Measurements from ENCODE around the gene BNIP3.

The BNIP3 gene, protein sequence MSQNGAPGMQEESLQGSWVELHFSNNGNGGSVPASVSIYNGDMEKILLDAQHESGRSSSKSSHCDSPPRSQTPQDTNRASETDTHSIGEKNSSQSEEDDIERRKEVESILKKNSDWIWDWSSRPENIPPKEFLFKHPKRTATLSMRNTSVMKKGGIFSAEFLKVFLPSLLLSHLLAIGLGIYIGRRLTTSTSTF

DNA sequence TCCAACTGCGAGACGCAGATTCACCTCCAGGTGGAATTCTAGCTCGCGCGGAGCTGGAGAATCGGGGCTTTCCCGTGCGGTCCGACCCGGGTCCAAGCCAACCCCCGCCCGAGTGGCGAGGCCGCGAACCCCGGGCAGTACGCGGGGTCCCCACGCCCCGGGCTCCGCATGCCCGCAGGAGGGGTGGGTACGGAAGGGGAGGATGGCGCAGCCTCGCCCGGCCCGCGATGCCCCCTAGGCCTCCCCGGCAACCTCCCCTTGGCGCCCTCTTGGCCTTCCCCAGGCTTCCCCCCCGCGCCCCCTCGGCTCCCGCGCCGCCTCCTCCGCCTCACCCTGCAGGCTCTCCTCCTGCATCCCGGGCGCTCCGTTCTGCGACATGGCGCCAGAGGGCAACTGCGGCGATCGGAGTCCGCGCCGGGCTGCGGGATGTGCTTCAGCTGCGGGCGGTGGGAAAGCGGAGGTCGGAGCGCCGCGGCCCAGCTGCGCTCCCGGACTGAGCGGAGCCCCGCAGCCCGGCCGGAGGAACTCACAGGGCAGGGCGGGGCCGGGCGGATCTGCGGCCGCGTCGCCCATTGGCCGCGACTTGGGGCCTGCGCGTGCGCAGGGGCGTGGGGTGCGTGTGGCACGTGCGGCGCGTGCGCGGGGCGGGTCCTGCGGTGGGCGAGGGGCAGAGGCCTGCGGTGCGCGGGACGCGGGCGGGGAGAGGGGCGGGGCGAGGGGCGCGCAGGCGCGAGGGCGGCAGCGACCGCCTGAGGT, at the start of gene BNIP3:
Gene BNIP3 (minus strand): TSS at position 495 of the 756 bp plus-strand sequence. CDS start 117 bp downstream, at position 378.
- peak; percentile 95 for DNase-seq

DNA sequence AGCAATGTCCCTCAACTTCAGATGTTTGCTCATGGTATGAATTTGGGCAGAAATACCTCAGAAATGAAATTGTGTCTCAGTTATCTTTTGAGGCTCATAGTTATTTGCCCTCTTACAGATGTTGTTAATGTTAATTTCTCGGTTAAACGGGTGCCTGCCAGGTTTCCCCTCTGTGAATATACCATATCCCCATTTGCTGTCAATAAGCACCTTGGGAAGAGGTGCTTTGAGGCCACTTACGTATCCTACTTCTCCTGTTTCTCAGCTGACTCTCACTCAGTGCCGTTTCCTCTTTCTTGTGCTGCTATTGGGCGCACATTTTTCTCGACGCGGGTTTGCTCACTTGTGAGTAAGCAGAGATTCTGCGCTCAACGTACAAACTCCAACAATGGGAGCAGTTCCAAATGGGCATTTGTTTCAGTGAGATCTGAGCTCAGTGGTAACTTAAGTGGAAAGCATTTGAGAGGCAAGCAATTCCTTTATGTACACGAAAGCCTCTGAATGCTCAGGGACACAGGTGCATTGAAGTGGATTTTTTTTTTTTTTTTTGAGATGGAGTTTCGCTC, 49.3 kb upstream of the BNIP3 start:
- DNase-seq: no peak

DNA sequence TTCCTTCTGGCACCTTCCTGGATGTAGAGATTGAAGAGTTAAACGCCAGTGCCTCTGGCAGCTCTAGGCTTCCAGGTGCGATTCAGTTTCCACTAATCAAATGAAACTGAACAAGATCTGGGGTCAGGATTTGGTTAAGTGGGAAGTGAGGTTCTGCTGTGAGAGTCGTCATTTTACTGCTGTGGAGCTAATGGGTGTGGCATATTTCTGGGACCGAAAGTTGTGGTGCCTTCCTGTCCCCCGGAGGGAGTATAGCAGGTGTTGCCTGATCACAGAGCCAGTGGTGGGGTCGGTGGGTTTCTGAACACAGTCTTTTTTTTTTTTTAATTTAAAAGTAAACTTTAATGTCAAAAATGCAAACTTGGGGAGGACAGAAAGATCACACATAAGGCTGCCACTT, 47.0 kb upstream of the BNIP3 start:
- DNase-seq: no peak

DNA sequence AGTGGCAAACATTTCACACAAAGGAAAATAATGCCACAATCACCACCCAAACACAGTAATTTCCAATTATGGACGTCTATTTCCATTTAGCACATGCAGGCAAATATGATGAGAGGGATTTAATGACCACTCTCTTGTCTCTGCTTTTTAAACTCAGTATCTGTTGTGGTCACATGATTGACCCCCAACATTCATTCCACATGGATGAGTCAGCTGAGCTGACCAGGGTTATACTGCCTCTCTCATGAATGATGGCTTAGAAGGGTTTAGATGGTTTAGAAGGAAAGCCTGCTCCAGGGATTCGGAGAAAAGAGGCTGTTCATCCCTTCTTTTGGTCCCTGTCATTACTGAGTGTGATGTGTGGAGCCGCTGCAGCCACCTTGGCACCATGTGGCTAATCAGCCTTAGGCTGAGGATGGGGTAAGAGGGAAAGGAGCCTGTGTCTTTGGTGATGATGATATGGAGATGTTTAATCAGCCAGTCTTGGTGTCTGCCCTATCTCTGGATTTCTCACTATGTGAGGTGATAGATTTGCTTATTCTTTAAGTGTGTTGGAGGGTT, 45.8 kb upstream of the BNIP3 start:
- DNase-seq: peak; percentile 30

DNA sequence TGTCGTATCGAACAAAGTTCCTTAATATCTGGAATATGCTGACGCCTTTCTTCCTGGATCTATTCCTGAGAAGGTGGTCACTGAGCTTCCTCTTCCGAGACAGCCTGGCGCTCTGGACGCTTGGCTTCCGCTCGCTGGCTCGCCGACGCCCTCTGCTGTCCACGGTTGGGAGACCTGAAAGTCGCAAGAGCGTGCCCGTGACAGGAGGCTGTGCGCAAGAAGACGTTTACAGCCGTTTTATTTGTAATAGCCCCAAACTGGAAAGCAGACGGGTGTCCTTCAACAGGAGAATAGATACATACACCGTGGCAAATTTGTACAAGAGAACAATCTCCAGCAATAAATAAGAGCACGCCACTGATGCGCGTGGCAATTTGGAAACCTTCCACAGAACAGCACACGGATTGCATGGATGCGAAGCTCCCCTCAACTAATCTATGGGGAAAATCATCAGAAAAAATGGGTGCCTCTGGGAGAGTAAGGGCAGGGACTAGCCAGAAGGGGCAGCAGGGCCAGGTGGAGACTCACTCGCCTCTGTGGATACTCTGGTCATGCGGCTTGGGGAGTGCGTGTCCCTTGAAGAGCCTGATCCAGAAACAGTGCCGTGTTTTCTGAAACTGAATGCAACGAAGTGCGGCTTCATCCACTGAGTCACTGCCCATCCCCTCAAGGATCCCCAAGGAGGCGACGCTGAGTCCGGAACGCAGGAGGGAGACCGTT, 41.5 kb upstream of the BNIP3 start:
- peak; percentile 56 for DNase-seq

DNA sequence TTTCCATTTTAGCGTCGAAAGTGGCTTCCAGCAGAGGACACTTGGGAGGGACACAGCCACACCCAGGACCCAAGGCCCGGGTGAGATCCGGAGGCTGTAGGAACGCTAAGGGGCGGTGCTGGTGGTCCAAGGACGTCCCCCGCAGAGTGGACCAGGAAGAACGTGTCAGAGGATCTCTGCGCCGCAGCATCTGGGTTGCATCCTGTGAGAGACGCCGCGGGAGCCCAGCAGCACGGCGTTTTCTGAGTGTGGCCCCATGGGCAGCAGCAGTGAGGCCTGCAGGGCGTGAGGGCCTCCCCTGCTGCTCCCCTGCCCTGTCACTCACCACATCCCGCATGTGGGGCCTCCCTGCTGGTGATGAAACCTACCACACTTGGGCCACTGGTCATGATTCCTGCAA, 40.5 kb upstream of the BNIP3 start:
- no peak for DNase-seq

DNA sequence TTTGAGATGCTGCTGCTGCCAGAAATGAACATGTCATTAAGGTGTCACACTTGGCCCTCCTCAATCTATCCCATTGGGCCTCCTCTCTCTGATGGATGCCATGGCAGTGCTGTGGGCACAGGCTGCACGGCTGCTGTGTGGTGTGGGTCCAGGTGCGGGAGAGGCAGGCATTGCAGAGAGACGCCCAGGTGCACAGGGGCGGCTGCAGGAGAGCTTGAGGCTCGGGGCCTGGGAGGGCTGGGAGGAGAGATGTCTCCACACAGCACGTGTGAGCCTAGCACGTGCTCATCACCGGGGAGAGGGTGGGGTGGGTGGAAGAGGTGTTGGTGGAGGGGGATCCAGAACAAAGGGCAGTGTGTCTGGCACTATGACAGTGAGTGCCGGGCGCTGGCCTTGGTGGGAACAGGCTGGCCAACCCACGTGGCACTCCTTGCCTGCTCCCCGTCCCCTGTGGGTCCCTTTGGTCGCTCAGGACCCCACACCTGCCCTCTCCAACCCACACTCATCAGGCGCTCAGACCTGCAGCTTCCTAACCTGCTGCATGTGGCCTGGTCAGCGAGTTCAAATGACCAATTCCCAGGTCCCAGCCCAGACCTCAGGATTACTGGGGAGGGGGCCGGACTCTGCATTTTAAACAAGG, 39.9 kb upstream of the BNIP3 start:
- no peak for DNase-seq

DNA sequence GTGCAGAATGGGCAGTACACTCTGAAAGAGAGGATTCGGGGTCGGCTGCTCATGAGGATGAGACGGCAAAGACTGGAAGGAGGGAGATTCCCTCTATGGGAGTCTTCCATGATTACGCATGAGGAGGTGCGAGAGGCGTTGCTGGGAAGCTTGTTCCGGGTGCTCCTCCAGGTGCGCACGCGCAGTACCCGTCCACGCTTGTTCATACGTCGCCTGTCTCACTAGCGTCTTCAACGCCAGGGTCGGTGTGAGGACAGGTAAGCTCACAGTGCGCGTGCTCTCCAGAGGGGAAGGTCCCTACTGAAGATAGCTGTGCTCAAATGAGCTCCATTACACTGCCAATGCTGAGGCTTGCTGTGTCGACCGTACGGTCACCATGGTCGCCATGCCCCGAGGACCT, 39.3 kb upstream of the BNIP3 start:
- no peak for DNase-seq

DNA sequence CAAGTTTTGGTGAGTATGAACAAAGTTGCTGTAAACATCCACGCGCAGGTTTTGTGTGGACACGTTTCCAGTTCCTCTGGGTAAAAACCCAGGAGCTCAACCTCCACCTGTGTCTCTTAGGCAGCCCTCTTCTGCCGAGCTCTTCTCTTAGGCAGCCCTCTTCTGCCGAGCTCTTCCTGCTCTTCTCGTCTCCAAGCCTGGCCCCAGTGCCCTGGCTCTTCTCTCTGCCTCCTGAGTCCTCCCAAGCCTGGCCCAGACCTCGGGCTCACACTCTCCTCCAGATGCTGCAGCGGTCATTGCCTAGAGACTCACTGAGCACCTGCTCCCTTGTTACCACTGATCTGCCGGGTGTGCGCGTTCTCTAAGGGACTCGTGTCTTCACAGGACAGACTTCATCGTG, 38.7 kb upstream of the BNIP3 start:
- no peak for DNase-seq

DNA sequence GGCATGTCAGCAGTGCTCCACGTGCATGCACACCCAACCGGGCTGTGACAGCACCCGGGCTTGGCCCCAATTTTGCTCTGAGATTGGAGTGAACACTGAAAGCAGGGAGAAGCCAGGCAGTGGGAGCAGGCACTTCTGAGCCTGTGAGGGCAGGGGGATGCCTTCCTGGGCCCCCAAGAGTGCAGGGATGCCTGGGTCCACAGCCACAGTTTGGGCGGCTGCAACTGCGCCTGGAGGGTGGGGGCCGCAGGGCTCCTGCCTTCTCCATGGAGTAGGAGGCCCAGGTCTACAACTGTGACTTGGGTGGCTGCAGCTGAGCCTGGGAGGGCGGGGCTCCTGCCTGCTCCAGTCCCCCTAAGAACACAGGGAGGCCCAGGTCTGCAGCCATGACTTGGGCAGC, 37.6 kb upstream of the BNIP3 start:
- DNase-seq: no peak

DNA sequence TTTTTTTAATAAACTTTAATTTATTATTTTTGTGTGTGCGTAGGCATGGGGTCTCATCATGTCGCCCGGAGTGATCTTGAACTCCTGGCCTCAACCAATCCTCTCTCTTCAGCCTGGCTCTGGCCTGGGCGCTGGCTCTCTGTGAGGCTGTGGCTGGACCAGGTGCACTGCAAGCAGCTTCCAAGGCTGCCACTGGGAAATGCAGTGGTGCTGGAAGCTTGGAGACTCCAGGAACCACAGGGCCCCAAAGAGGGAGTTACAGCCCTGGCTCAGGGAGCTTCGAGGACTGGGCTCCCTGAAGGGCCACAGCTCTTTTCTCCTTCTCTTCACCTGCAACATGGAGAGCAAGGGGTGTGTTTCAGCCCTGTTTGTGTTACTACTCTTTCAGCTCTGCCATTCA, 36.7 kb upstream of the BNIP3 start:
- no peak for DNase-seq

DNA sequence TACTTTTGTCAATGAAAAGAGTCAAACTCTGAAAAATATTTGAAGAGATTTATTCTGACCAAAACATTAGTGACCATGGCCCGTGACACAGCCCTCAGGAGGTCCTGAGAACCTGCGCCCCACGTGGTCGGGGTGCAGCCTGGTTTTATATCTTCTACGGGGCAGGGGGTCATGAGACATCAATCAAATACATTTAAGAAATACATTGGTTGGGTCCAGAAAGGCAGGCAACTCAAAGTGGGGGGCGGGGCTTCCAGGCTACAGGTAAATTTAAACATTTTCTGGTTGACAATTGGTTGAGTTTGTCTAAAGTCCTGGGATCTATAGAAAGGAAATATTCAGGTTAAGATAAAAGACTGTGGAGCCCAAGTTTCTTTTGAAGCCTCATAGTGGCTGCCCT, 34.8 kb upstream of the BNIP3 start:
- DNase-seq: no peak

DNA sequence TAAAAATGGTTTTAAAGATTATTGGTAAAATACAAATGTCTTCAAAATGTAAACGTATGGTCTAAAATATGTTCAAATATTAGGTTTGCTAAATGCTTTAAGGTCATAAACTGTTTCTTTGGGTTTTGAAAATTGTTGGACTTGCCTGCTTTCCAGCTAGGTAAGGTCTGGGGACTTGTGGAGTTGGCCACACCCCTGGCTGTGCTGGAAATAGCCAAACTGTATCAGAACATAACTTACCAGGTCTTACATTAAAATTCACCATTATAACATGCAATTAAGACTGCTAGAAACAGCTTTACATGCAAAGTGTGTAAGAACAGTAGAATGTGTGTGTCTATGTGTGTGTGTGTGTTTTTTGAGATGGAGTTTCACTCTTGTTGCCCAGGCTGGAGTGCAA, 29.7 kb upstream of the BNIP3 start:
- DNase-seq: no peak

DNA sequence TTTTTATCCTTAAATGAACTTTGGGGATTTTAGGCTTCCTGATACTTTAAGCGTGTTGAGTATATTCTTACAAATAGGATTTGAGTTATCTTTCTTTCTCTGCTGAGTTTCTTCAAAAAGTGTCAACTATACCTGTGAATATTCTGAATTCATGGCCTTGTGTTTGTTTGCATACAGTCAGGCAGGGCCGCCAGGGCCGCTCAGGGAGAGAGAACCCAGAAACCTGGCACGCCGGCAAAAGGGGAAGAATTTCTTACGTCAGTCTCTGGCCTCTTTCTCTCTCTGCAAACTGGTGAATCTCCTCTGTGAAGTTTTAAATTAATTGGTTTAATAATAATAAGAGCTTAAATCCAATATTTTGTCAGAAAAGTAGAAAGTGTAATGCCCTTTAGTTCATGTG, 29.3 kb upstream of the BNIP3 start:
- DNase-seq: no peak

DNA sequence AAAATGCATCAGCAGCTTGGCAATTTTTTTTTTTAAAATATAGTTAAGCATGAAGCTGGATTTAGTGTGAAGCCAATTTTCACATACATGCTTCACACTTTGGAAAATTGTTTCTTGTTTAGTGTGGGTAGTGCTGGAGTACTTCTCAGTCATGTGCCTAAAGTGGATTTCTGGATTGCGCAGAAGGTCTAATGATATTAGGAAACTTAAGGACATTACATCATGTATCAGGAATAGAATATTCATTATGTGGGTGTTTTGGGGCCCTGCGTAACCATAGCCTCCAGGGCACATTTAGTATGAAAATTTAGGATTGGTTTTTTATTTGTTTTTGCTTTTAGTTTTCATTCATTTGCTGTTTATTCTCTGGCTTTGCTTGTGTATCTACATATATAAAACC, 28.8 kb upstream of the BNIP3 start:
- DNase-seq: no peak

DNA sequence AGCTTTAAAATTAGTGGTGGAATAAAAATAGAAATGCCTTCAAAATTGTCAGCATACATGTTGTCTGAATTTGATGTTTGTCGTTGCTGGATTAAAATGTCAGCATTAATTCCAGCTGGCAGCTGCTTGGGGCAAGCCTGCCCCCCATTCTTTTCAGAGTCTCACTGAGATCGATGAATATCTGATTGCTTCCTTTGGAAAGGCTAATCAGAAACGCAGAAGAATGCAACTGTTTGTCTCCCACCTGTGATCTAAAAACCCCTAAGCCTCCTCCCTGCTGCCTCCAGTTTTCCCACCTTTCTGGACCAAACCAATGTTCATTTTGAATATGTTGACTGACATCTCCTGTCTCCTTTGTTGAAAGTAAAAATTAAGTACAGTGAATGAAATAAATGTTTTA, 27.9 kb upstream of the BNIP3 start:
- DNase-seq: no peak

DNA sequence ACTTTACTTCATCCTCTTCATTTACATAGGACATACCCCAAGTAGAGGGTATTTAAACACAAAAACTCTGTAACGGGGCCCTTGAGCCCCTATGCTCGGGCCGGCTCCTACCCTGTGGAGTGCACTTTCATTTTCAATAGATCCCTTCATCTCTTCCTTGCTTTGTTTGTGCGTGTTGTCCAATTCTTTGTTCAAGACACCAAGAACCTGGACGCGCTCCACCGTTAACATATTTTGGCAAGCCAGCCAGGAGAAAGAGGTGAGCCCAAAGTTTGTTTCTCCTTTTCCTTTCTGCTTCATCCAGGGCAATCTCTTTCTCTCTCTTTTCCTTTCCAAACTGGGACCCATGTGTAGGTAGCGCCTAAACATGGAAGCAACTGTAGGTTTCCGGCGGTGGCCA, 26.0 kb upstream of the BNIP3 start:
- DNase-seq: no peak

DNA sequence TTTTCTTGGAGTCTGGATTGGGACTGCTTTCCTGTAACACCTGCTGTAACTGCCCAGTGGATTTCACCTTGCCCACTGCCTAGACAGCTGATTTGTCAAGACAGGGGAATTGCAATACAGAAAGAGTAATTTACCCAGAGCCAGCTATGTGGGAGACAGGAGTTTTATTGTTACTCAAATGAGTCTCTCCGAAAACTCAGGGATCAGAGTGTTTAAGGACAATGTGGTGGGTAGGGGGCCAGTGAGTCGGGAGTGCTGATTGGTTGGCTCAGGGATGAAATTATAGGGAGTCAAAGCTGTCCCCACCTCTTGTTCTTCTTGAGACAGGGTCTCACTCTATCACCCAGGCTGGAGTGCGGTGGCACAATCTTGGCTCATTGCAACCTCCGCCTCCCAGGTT, 25.2 kb upstream of the BNIP3 start:
- no peak for DNase-seq

DNA sequence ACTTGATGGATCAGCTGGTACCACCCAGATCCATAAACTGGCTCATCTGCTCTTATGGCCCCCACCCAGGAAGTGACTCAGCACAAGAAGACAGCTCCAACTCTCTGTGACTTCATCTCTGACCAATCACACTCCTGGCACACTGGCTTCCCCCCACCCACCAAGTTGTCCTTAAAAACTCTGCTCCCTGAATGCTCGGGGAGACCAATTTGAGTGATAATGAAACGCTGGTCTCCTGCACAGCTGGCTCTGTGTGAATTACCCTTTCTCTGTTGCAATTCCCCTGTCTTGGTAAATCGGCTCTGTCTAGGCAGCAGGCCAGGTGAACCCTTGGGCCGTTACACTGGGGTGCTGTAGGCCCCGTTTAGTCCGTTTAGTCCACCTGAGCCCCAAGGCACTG, 23.4 kb upstream of the BNIP3 start:
- DNase-seq: no peak

DNA sequence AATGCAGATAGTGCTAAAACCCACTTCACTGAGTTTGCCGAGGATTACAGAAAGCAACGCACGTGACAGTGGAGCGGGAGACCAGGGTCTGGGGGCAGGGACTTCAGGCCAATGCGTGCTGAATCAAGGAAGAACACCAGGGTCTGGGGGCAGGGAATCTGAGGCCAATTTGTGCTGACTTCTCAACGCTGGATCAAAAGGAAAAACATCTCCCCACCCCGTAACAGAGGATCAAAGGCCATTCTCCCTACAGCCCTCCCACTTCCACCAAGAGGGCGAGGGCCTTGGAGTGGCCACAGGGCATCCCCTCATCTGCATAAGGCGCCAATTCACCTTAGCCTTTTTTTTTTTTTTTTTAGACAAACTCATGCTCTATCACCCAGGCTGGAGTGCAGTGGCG, 22.3 kb upstream of the BNIP3 start:
- DNase-seq: no peak

DNA sequence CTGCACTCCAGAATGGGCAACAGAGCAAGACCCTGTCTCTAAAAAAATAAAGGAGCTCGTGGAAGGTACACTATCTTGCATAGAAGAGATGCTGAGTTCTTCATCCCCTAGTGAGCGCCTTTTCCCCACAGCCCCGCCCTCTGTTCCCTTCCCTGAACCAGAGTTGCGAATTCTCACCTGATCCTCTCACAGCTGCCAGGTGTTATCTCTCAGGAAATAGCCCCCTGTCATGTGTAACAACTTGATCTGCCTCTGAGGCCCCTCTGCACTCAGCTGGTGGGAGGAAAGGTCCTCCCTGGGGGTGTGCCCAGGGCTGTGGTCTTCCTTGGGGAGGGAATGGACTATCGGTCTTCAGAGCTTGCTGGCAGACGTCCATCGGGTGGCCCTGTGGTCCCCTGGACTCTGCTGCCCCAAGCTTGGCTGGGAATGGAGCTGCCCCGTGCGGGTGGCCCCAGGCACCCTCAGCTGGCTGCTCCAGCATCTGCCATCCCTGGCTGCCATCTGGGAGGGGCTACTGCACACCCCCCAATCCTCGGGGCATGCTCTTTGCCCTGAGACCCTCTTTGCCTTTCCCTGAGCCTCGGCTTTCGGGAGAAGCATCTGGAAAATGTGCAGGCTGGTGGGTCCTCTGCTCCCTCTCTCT, 21.7 kb upstream of the BNIP3 start:
- DNase-seq: no peak

DNA sequence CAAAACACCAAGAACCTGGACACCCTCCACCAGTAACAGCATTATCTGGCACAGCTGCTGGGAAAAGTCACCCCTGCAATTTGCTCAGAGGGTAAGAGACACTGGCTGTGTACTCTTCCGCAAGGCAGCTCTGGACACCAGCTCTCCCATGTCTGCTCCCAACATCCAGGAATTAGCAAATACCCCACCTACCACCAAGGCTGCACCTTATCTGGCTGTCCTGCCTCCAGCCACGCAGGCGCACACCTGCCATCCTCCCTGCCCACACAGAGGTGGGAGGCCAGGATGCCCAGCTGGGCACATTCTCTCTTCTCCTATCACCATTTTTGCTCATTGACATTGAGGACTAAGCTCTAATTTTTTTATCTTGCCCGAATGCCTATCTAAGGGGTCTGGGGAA, 20.3 kb upstream of the BNIP3 start:
- DNase-seq: no peak
